Activated B cell treated with CpG ODN at 0.5 μM for 24 hours (primary cell): ENCODE data around the gene AGPS. TPM values are rescaled to one million over a fixed set of nuclear protein-coding genes. Genes with fewer than 3 reads are reported as not detected.

Experiments
- ATAC-seq: fragments of 200-7000 bp; cut with Tn5 transposase; one replicate; pipeline ENCODE4 v1.10.0; 2021; ENCODE audit warnings: low read depth, mild to moderate bottlenecking, moderate library complexity
- CTCF ChIA-PET: fragments of 350-600 bp; sonication (Branson Sonifier 250); formaldehyde crosslinking; loops from one replicate; lab custom pipeline; 2021; ENCODE audit warnings: antibody characterized with exemption; lab: Charles Lee
- POLR2A ChIA-PET: fragments of 350-600 bp; sonication (Branson Sonifier 250); formaldehyde crosslinking; loops from one replicate; lab custom pipeline; 2021; ENCODE audit warnings: antibody characterized with exemption; lab: Charles Lee
- DNase-seq: peaks from one replicate; pipeline ENCODE4 v3.0.0; 2022
- H3K27ac Mint-ChIP-seq: one replicate; pipeline ENCODE4 v1.8.0; 2020; ENCODE audit warnings: mixed read lengths
- H3K27me3 Mint-ChIP-seq: one replicate; pipeline ENCODE4 v1.8.0; 2021; ENCODE audit warnings: mixed read lengths
- H3K36me3 Mint-ChIP-seq: one replicate; pipeline ENCODE4 v1.8.0; 2021; ENCODE audit warnings: low read depth, mixed read lengths
- H3K4me1 Mint-ChIP-seq: one replicate; pipeline ENCODE4 v1.8.0; 2021; ENCODE audit warnings: mixed read lengths
- H3K4me3 Mint-ChIP-seq: one replicate; pipeline ENCODE4 v1.8.0; 2020; ENCODE audit warnings: mild to moderate bottlenecking, mixed read lengths
- H3K9me3 Mint-ChIP-seq: one replicate; pipeline ENCODE4 v1.8.0; 2020; ENCODE audit warnings: mixed read lengths
- CTCF ChIP-seq: fragments of 200-600 bp; IDR thresholded peaks from one replicate; pipeline ENCODE4 v1.8.0; 2022; ENCODE audit warnings: antibody characterized with exemption, mild to moderate bottlenecking
- intact Hi-C: fragments of 100-400 bp; cut with micrococcal nuclease; formaldehyde crosslinking; loops from one replicate; pipeline ENCODE4 v1.15.1; 2024
- total RNA-seq: library from RNA; stranded (reverse); gene quantifications from 2 replicates; pipeline ENCODE4 v1.2.3, GENCODE V29; 2022

The AGPS gene
- total RNA-seq, 1 donor from 2014 or later, result 29.9 TPM

- H3K27ac Mint-ChIP-seq, result no peak overlapping the region
Observed at GRCh38 chr2:177586154-177586553, 193.6 kb downstream of the AGPS start.

GRCh38 chr2:177587371-177587770 is 194.8 kb downstream of the AGPS start:
- ChIA-PET POLR2A (no interaction called here), CTCF (no interaction called here)
- intact Hi-C loops, result no loop called here
- Mint-ChIP-seq H3K27me3 (no peaks in the 10 kb centered on the region), H3K4me3 (no peak overlapping the region), H3K4me1 (no peaks in the 10 kb centered on the region), H3K9me3 (no peaks in the 10 kb centered on the region), H3K27ac (no peak overlapping the region), H3K36me3 (no peaks in the 10 kb centered on the region)
- TF ChIP-seq CTCF, result no peak
- ATAC-seq (no peak), DNase-seq (no peak)

More at GRCh38 chr2:177586154-177586553, 193.6 kb downstream of the AGPS start:
- ATAC-seq (no peak), DNase-seq (no peak)
- no peaks in the 10 kb centered on the region for H3K4me1 Mint-ChIP-seq
- H3K4me3 Mint-ChIP-seq, result no peak overlapping the region
- no peaks in the 10 kb centered on the region for H3K36me3 Mint-ChIP-seq
- ChIA-PET POLR2A (no interaction called here), CTCF (no interaction called here)
- H3K27me3 Mint-ChIP-seq, result no peaks in the 10 kb centered on the region
- no peaks in the 10 kb centered on the region for H3K9me3 Mint-ChIP-seq
- no peak for TF ChIP-seq CTCF
- intact Hi-C loops, result no loop called here

GRCh38 chr2:177588671-177589070 is 196.1 kb downstream of the AGPS start:
- no peaks in the 10 kb centered on the region for H3K36me3 Mint-ChIP-seq
- H3K4me1 Mint-ChIP-seq, result no peaks in the 10 kb centered on the region
- ChIA-PET CTCF (no interaction called here), POLR2A (no interaction called here)
- H3K4me3 Mint-ChIP-seq, result no peak overlapping the region
- intact Hi-C loops, result no loop called here
- no peaks in the 10 kb centered on the region for H3K9me3 Mint-ChIP-seq
- no peaks in the 10 kb centered on the region for H3K27me3 Mint-ChIP-seq
- no peak overlapping the region for H3K27ac Mint-ChIP-seq
- DNase-seq, result no peak
- no peak for ATAC-seq
- TF ChIP-seq CTCF, result no peak

GRCh38 chr2:177589186-177589585 is 196.6 kb downstream of the AGPS start:
- Mint-ChIP-seq H3K4me1 (no peaks in the 10 kb centered on the region), H3K27me3 (no peaks in the 10 kb centered on the region), H3K36me3 (no peaks in the 10 kb centered on the region), H3K27ac (no peak overlapping the region), H3K9me3 (no peaks in the 10 kb centered on the region), H3K4me3 (no peak overlapping the region)
- ATAC-seq (no peak), DNase-seq (no peak)
- POLR2A ChIA-PET, result no interaction called here
- intact Hi-C loops, result no loop called here
- no peak for TF ChIP-seq CTCF
- CTCF ChIA-PET, result no interaction called here

- no peaks in the 10 kb centered on the region for H3K36me3 Mint-ChIP-seq
- H3K9me3 Mint-ChIP-seq, result no peaks in the 10 kb centered on the region
- no peaks in the 10 kb centered on the region for H3K4me1 Mint-ChIP-seq
- ChIA-PET POLR2A (no interaction called here), CTCF (no interaction called here)
- DNase-seq, result no peak
- no peak overlapping the region for H3K4me3 Mint-ChIP-seq
- intact Hi-C loops, result no loop called here
- ATAC-seq, result no peak
- H3K27me3 Mint-ChIP-seq, result peaks cover 2% of the 10 kb centered on the region
- TF ChIP-seq CTCF, result no peak
- H3K27ac Mint-ChIP-seq, result no peak overlapping the region
Observed at GRCh38 chr2:177592397-177592796, 199.8 kb downstream of the AGPS start.
